Measurements from ENCODE around the gene GMPS.
A peak's percentile ranks its signal among the peaks of the same experiment; 100 is the strongest.
"Not testable (repeated sequence)": the region's sequence is repeated elsewhere in the genome, so short reads cannot be mapped to it uniquely, and the experiment has no call there.

Gene GMPS

DNA sequence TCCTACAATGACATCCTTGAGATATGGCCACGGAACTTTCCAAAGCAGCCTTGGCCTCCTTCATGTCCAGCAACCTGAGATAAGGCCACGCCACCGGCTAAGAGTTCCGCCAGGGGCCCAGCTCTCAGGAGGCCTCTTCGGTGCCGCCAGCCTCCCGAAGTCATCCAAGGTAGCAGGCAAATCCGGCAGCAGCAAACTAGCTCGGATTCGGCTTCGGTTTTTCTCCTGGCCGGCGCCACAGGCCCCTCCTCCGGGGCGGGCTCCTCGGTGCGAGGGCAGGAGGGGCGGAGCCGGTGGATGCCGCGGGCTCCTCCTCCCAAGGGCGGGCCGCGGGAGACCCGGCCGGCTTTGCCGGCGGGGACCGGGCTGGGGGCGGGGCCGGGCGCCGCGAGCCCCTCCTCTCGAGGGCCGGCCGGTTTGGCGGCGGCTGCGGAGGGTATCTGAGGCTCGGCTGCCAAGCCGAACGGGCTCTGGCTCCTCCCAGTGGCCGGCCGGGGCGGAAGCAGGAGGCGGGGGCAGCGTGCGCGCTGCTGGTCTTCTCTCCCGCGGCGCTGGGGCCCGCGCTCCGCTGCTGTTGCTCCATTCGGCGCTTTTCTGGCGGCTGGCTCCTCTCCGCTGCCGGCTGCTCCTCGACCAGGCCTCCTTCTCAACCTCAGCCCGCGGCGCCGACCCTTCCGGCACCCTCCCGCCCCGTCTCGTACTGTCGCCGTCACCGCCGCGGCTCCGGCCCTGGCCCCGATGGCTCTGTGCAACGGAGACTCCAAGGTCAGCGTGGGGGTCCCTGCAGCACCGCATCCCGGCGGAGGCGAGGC is at the start of gene GMPS:
GMPS (plus strand) TSS at position 518 of the 812 bp plus-strand sequence; CDS start at position 739, 221 bp downstream.
- no peaks in the 10 kb centered on the region for H3K27me3 Mint-ChIP-seq
- DNase-seq (ENCODE audit: low spot score in 2 of 2), result peak; percentile 97
- H3K9me3 Mint-ChIP-seq, result no peaks in the 10 kb centered on the region
- H3K36me3 Mint-ChIP-seq, result no peaks in the 10 kb centered on the region
- peaks cover 12% of the 10 kb centered on the region for H3K4me1 Mint-ChIP-seq
- ATAC-seq (ENCODE audit: low read depth), result peak; percentile 91
- H3K4me3 Mint-ChIP-seq, result peak within 1 kb of the TSS; percentile 99
- H3K27ac Mint-ChIP-seq, result peak within 1 kb of the TSS; percentile 87

DNA sequence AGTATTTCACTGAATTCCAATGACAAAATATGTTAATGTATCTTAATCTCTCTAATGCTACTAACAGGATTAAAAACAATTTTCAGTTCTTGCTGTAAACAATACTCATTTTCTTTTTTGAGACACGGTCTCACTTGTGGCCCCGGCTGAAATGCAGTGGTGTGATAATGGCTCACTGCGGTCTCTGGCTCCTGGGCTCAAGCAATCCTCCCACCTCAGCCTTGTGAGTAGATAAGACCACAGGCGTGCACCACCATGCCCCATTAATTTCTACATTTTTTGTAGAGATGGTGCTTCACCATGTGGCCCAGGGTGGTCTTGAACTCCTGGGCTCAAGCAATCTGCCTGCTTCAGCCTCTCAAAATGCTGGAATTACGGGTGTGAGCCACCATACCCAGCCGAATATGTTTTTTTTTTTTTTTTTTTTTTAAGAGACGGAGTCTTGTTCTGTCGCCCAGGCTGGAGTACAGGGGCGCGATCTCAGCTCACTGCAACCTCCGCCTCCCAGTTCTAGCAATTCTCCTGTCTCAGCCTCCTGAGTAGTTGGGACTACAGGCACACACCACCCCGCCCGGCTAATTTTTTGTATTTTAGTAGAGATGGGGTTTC is 41.9 kb upstream of the GMPS start:
- not testable (repeated sequence) for H3K4me1 Mint-ChIP-seq; H3K4me3 Mint-ChIP-seq; ATAC-seq (ENCODE audit: low read depth); H3K27ac Mint-ChIP-seq; H3K9me3 Mint-ChIP-seq; DNase-seq (ENCODE audit: low spot score in 2 of 2); H3K27me3 Mint-ChIP-seq; H3K36me3 Mint-ChIP-seq

DNA sequence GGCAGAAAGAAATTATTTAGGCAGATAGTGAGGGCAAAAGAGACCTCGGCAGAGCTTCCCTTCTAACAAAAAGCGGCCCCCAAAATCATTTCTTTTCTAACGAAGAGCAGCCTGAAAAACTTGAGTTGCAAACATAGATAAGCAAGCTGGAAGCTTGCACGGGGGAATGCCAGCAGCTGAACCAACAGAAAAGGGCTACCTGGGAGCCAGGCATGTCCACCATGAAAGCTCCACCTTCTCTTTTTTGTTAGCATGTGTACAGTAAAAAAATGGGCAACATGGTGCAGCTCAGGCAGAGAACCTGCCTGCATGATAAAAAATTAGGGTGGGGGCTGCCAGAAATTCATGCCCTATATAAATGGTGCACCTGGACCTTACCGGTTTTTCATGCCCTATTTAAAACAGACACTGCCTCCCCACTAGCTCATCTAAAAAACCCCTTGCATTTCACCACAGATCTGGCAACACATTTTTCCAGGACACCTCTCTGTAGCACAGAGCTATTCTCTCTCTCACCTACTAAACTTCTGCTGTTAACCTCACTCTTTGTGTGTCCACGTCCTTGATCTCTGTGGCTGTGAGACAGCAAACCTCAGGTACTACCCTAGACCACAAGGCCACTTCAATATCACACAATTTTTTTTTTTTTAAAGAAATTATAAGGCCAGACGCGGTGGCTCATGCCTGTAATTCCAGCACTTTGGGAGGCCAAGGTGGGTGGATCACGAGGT is 34.9 kb upstream of the GMPS start:
- H3K36me3 Mint-ChIP-seq, result peaks cover 9% of the 10 kb centered on the region
- no peaks in the 10 kb centered on the region for H3K9me3 Mint-ChIP-seq
- no peaks in the 10 kb centered on the region for H3K27me3 Mint-ChIP-seq
- no peak overlapping the region for H3K27ac Mint-ChIP-seq
- no peaks in the 10 kb centered on the region for H3K4me1 Mint-ChIP-seq
- H3K4me3 Mint-ChIP-seq, result no peak overlapping the region
- DNase-seq (ENCODE audit: low spot score in 2 of 2) (no peak), ATAC-seq (ENCODE audit: low read depth) (no peak)

DNA sequence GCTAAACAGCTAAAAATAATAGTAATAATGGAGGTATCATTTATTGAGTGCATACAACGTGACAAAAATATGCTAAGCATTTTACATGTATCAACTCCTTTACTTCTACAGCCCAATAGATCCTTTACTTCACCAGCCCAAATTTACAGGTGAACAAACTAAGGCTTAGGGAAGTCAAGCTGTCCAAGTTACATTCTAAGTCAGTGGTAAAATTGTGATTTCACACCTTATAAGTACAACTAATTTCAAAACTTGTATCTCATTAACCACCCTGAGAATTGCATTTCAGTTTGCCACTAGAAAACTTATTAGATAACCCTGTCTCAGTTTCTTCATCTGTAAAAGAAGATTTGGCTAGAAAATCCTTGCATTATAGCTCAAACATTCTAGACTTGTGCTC is 26.9 kb upstream of the GMPS start:
- Mint-ChIP-seq H3K36me3 (peaks cover 5% of the 10 kb centered on the region), H3K4me3 (no peak overlapping the region)

DNA sequence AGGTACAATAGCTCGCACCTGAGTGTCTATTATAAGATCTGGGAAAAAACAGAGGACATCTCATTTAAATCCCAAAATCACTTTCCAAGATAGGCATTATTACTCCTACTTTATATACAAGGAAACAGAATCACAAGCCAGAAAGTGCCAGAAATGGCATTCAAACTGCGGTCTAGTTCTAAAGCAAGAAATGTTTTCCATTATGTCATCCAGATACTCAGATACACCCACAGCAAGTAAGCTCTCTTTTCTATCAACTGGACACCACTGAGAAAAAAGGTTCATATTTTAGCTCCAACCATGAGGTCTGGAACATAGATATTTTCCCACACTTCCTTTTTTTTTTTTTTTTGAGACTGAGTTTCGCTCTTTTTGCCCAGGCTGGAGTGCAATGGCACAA is 24.3 kb upstream of the GMPS start:
- no peak overlapping the region for H3K4me3 Mint-ChIP-seq

More for the DNA sequence above, 26.9 kb upstream of the GMPS start:
- Mint-ChIP-seq H3K27me3 (no peaks in the 10 kb centered on the region), H3K4me1 (peaks cover 12% of the 10 kb centered on the region), H3K9me3 (no peaks in the 10 kb centered on the region), H3K27ac (peak overlapping the region; percentile 60)
- DNase-seq (ENCODE audit: low spot score in 2 of 2) (no peak), ATAC-seq (ENCODE audit: low read depth) (no peak)

DNA sequence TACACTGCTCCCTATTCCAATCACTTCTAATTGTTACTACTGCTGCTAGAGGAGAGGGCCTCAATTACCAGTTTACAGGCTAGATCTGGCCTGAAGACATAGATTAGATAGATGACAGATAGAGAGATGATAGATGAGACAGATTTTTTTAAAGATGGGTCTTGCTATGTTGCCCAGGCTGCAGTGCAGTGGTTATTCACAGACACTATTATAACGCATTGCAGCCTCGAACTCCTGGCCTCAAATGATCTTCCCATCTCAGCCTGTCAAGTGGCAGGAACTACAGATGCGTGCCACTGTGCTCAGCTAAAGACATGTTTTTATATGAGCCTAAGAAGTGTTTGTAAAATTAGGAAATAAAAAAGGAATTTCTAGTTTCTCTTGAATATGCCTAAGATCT is 22.5 kb upstream of the GMPS start:
- DNase-seq (ENCODE audit: low spot score in 2 of 2) (no peak), ATAC-seq (ENCODE audit: low read depth) (no peak)
- no peaks in the 10 kb centered on the region for H3K27me3 Mint-ChIP-seq

More for the DNA sequence above, 24.3 kb upstream of the GMPS start:
- Mint-ChIP-seq H3K4me1 (peaks cover 12% of the 10 kb centered on the region), H3K27me3 (no peaks in the 10 kb centered on the region), H3K36me3 (peaks cover 5% of the 10 kb centered on the region), H3K9me3 (no peaks in the 10 kb centered on the region), H3K27ac (no peak overlapping the region)
- ATAC-seq (ENCODE audit: low read depth), result no peak
- DNase-seq (ENCODE audit: low spot score in 2 of 2), result no peak

DNA sequence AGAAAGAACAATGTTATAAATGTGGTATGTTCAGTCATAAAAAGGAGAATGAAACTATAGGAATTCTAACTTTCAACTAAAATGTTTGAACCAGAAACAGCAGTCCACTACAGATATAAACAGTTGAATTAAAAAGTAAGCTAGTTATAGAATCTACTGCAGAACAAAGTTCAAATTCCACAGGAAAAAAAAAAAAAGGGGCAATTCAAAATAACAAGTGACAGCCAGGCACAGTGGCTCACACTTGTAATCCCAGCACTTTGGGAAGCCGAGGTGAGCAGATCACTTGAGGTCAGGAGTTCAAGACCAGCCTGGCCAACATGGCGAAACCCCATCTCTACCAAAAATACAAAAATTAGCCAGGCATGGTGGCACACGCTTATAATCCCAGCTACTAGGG is 21.0 kb upstream of the GMPS start:
- H3K4me3 Mint-ChIP-seq; H3K9me3 Mint-ChIP-seq; H3K27ac Mint-ChIP-seq; H3K27me3 Mint-ChIP-seq; DNase-seq (ENCODE audit: low spot score in 2 of 2); ATAC-seq (ENCODE audit: low read depth); H3K36me3 Mint-ChIP-seq: not testable (repeated sequence)
- peaks cover 28% of the 10 kb centered on the region for H3K4me1 Mint-ChIP-seq

More for the DNA sequence above, 22.5 kb upstream of the GMPS start:
- H3K4me1 Mint-ChIP-seq, result peaks cover 22% of the 10 kb centered on the region
- H3K36me3 Mint-ChIP-seq, result peaks cover 7% of the 10 kb centered on the region
- H3K4me3 Mint-ChIP-seq, result no peak overlapping the region
- H3K27ac Mint-ChIP-seq, result no peak overlapping the region
- H3K9me3 Mint-ChIP-seq, result no peaks in the 10 kb centered on the region

DNA sequence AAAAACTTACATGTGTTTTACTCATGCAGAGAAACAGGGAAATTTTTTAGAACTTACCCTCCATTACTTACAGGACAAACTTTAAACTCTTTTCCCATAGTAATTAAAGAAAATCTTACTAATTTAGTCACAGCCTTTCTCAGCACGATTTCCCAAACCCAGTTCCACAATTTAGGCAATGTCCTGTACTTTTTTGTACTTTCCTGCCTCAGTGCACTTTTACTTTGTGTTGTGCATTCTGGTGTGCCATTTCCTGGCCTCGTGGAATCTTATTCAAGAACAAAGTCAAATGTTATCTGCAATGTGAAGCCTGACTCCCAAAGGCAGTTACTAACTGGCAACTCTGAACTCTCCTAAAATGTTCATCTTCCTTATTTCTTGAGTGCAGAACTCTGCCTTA is 18.1 kb upstream of the GMPS start:
- Mint-ChIP-seq H3K4me1 (peaks cover 27% of the 10 kb centered on the region), H3K27me3 (no peaks in the 10 kb centered on the region), H3K27ac (no peak overlapping the region), H3K9me3 (no peaks in the 10 kb centered on the region), H3K4me3 (peak overlapping the region; percentile 94), H3K36me3 (peaks cover 6% of the 10 kb centered on the region)
- ATAC-seq (ENCODE audit: low read depth) (no peak), DNase-seq (ENCODE audit: low spot score in 2 of 2) (no peak)

DNA sequence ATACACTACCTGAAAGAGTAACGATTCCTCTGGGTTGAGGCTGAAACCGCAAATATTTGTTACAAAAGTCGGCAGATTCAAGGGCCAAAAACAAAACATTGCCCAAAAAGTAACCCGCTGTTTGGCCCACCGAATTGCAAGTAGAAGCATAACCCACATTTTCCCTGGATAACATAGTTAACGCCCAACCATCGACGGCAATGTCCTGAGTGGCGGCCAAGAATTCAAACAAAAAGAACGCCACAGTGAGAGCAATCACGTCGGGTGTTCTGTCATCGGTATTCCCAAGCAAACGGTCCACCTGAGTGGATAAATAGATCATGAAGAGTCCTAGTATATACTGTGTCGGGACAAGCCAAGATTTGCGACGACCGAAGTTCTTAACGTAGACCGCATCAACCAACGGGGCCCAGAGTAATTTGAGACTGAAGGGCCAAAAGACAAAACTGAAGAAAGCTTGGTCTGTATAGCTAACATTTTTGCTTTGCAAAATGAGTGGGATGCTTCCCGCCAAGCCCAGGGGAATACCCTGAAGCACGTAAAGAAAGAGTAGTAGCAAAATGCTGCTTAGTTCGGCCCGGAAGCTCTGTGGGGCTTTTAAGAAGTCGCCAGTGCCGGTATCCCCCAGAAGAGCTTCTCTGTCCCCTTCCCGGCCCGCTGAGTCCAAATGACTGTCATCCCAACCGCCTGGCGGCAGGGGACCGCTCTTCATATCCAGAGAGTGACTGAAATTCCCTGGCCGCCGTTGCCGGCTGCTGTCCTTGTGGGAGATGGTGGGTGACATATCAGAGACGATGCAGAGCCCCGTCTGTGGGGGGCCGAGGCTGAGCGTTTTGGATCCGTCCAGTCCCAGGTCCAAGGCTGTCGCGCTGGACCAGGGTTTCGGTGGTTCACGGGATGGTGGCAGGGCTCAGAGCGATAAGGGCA is 17.0 kb upstream of the GMPS start:
- peak in 1 of 2 donors; percentile 30 for DNase-seq (ENCODE audit: low spot score in 2 of 2)
- Mint-ChIP-seq H3K4me1 (peaks cover 22% of the 10 kb centered on the region), H3K36me3 (peaks cover 2% of the 10 kb centered on the region), H3K4me3 (peak overlapping the region; percentile 94), H3K27me3 (no peaks in the 10 kb centered on the region), H3K9me3 (no peaks in the 10 kb centered on the region), H3K27ac (peak overlapping the region; percentile 98)
- ATAC-seq (ENCODE audit: low read depth), result no peak

DNA sequence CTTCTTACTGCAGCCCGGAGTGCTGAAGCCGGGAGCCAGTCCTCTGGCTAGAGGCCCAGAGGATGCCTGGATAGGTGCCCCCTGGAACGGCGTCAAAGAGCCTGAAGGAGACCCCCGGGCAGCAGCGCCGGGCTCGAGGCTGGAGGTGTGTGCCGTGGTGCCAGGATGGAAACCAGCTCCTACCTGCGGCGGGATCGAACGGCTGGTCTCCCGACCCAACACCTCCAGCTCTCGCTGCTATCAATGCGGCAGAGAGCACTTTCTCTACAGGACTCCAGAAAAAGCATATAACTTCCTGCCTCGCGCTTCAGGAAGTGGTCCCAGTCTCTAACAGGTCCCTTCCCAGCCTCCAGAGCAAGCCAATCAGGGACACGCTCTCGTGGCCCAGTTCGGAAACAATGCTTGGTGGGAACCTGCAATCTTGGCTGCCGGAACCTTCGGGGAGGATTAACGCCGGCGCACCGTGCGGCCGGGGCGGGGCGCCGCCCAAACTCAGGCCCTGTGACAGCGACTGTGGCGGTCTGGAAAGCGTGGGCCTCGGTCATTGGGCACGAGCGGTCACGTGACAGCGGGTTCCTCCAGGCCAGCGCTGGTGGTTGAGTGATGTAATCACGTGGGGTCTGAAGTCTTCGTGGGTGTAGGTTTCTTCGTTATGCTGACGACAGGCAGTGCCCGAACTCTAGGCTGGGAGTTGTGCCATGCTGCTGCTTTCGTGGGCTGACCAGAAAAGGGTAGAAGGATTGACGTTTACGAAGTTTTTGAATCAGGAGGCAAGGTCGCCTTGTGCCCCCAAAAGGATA is 16.1 kb upstream of the GMPS start, which contains the start of gene SLC33A1:
SLC33A1 (minus strand) TSS at position 287 of the 800 bp plus-strand sequence. CDS start 430 bp downstream, outside the sequence.
- Mint-ChIP-seq H3K36me3 (peaks cover 2% of the 10 kb centered on the region), H3K9me3 (no peaks in the 10 kb centered on the region), H3K4me1 (peaks cover 20% of the 10 kb centered on the region), H3K27me3 (no peaks in the 10 kb centered on the region), H3K4me3 (peak within 1 kb of the TSS; percentile 94), H3K27ac (peak within 1 kb of the TSS; percentile 98)
- peak; percentile 90 for ATAC-seq (ENCODE audit: low read depth)
- peak; percentile 96 to 98 for DNase-seq (ENCODE audit: low spot score in 2 of 2)

DNA sequence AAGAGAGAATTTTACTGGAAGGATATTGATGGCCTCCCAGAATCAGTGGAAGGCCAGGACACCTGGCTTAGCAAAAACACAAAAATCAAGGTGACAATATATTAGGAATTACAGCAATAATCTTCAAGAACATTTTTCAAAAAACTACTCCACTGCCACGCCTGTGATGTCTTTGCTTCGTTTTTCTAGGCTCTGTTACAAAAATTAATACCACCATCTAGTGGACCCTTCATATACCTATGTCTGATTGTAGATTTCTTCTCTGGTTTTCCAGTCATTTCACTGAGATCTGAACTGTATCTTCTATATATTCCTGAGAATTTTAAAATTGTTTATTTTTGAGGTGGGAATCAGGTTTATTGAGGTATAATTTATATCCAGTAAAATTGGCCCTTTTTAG is 10.6 kb upstream of the GMPS start:
- Mint-ChIP-seq H3K27me3 (no peaks in the 10 kb centered on the region), H3K4me3 (no peak overlapping the region), H3K9me3 (no peaks in the 10 kb centered on the region), H3K27ac (no peak overlapping the region), H3K36me3 (no peaks in the 10 kb centered on the region), H3K4me1 (peaks cover 4% of the 10 kb centered on the region)
- DNase-seq (ENCODE audit: low spot score in 2 of 2) (no peak), ATAC-seq (ENCODE audit: low read depth) (peak; percentile 50)

DNA sequence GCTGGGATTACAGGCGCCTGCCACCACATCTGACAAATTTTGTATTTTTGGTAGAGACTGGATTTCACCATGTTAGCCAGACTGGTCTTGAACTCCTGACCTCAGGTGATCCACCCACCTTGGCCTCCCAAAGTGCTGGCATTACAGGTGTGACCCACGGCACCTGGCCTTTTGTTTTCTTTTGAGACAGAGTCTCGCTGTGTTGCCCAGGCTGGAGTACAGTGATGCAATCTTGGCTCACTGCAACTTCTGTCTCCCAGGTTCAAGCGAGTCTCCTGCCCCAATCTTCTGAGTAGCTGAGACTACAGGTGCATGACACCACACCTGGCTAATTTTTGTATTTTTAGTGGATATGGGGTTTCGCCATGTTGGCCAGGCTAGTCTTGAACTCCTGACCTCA is 10.0 kb upstream of the GMPS start:
- ATAC-seq (ENCODE audit: low read depth); H3K4me1 Mint-ChIP-seq; H3K9me3 Mint-ChIP-seq; DNase-seq (ENCODE audit: low spot score in 2 of 2); H3K4me3 Mint-ChIP-seq; H3K27me3 Mint-ChIP-seq; H3K36me3 Mint-ChIP-seq; H3K27ac Mint-ChIP-seq: not testable (repeated sequence)
